Lung (tissue), 12 donors: ENCODE data around the gene KIFC3. TPM values are rescaled to one million over a fixed set of nuclear protein-coding genes. Genes with fewer than 3 reads are reported as not detected.

Experiments used
- ATAC-seq: fragments of 200-7000 bp; cut with Tn5 transposase; one replicate; pipeline ENCODE4 v1.9.1; 2020; ENCODE audit warnings: moderate number of reproducible peaks; ENCODE audit not compliant: insufficient read depth, low FRiP score
- DNase-seq, 3 donors: peaks; one replicate each; pipeline ENCODE4 v3.0.0-alpha.2; 2013 to 2017
- H3K27ac ChIP-seq, 2 donors: one replicate each; pipeline ENCODE4 v1.5.1; 2013; ENCODE audit warnings: mild to moderate bottlenecking in 2 of 2, moderate library complexity in 2 of 2, control low read depth in 1 of 2, inconsistent platforms in 1 of 2, low read depth in 1 of 2, low read length in 1 of 2
- H3K27me3 ChIP-seq, 3 donors: one replicate each; pipeline ENCODE4 v1.5.1; 2013; ENCODE audit warnings: low read length in 2 of 3; ENCODE audit not compliant: control insufficient read depth in 3 of 3, insufficient read depth in 3 of 3
- H3K36me3 ChIP-seq, 4 donors: one replicate each; pipeline ENCODE4 v1.5.1; 2013; ENCODE audit warnings: low read length in 4 of 4, mild to moderate bottlenecking in 1 of 4, moderate library complexity in 1 of 4; ENCODE audit not compliant: control insufficient read depth in 4 of 4, insufficient read depth in 4 of 4
- H3K4me1 ChIP-seq, 5 donors: one replicate each; pipeline ENCODE4 v1.5.1; 2013; ENCODE audit warnings: low read length in 5 of 5, mild to moderate bottlenecking in 2 of 5, moderate library complexity in 1 of 5; ENCODE audit not compliant: control insufficient read depth in 5 of 5, insufficient read depth in 5 of 5
- H3K4me3 ChIP-seq: one replicate; pipeline ENCODE4 v1.5.1; 2013; ENCODE audit warnings: mild to moderate bottlenecking, control low read depth, moderate library complexity
- H3K9ac ChIP-seq, 2 donors: one replicate each; pipeline ENCODE4 v1.5.1; 2013; ENCODE audit warnings: low read length in 2 of 2, control low read depth in 1 of 2; ENCODE audit not compliant: insufficient read depth in 1 of 2
- H3K9me3 ChIP-seq, 4 donors: one replicate each; pipeline ENCODE4 v1.5.1; 2013; ENCODE audit warnings: low read length in 3 of 4, mild to moderate bottlenecking in 1 of 4, moderate library complexity in 1 of 4; ENCODE audit not compliant: control insufficient read depth in 4 of 4, insufficient read depth in 3 of 4
- WGBS, 2 donors: extraction: QIAGEN DNeasy Blood & Tissue Kit; methylation state at CpG; one replicate each; pipeline ENCODE4 v1.1.7; 2013; 5-methylcytosine and 5-hydroxymethylcytosine counted together
- polyA plus RNA-seq, 2 donors: library from polyadenylated mRNA; stranded (reverse); fragments of 200-250 nt; gene quantifications; one replicate each; pipeline ENCODE4 v1.2.1, GENCODE V29; 2013
- total RNA-seq, 2 donors: library from RNA; depleted of rRNA in 1 of 2; stranded (reverse); fragments of >200 nt in 1 of 2; gene quantifications; one replicate each; pipeline ENCODE4 v1.2.1, GENCODE V29; 2014 to 2021
- TF ChIP-seq, protein P1 (sequence below): IDR thresholded peaks from 2 replicates; pipeline ENCODE4 v1.5.1; 2012; ENCODE audit warnings: mild to moderate bottlenecking; ENCODE audit errors: control extremely low read depth, extremely low read depth
- donor health status: control.
- donor health status: control.
- donor health status: Bipolar disorder and iron deficiency.
- donor health status: healthy.
- donor health status: DM: yes; HTN: yes; CAD: no.

Gene KIFC3
- total and polyA plus RNA-seq, 4 donors: 65.9 to 137 (median 89.5) TPM

DNA sequence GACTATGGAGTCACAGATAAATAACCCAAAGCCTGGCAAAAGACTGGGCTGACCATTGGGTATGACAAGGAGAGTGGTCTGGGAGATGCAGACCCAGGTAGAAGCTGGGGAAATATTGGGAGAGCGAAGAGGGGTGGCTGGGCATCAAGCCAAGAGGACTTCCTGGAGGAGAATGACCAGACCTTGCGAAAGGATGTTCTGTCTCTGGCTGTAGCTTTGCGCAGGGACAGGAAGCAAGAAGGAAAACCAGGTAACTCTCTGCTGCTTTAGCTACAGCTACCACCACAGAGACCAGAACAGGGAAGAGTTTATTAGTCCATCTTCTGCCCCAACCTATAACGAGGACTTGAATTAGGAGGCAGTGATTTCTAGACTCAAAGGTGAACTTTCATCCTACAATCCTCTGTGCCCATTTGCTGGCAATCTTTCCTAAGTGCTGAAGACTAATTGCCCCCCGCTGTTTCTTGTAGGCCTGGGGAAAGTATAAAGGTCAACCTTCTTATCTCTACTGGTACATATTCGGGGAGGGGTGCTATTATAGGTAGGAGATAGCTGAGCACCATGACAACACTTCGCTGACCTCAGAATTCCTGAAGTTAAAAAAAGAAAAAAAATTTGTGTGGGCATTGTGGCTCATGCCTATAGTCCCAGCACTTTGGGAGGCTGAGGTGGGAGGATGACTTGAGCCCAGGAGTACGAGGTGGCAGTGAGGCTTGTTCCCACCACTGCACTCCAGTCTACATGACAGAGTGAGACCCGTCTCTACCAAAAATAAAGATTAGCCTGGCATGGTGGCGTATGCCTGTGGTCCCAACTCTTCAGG is 19.1 kb upstream of the KIFC3 start:
- 63 to 69% methylated on average over 10 of the region's 10 CpGs for WGBS, 2 donors
- no peak overlapping the region for H3K9ac ChIP-seq
- no peak overlapping the region for H3K27ac ChIP-seq
- DNase-seq: no peak
- no peaks in the 10 kb centered on the region for H3K9me3 ChIP-seq
- peaks cover 0 to 11% (median 4%) of the 10 kb centered on the region in 5 donors for H3K4me1 ChIP-seq
- H3K27me3 ChIP-seq: no peaks in the 10 kb centered on the region
- no peaks in the 10 kb centered on the region for H3K36me3 ChIP-seq
- no peak for ATAC-seq
- H3K4me3 ChIP-seq: no peak overlapping the region
- TF ChIP-seq, protein P1, sequence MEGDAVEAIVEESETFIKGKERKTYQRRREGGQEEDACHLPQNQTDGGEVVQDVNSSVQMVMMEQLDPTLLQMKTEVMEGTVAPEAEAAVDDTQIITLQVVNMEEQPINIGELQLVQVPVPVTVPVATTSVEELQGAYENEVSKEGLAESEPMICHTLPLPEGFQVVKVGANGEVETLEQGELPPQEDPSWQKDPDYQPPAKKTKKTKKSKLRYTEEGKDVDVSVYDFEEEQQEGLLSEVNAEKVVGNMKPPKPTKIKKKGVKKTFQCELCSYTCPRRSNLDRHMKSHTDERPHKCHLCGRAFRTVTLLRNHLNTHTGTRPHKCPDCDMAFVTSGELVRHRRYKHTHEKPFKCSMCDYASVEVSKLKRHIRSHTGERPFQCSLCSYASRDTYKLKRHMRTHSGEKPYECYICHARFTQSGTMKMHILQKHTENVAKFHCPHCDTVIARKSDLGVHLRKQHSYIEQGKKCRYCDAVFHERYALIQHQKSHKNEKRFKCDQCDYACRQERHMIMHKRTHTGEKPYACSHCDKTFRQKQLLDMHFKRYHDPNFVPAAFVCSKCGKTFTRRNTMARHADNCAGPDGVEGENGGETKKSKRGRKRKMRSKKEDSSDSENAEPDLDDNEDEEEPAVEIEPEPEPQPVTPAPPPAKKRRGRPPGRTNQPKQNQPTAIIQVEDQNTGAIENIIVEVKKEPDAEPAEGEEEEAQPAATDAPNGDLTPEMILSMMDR: no peak

DNA sequence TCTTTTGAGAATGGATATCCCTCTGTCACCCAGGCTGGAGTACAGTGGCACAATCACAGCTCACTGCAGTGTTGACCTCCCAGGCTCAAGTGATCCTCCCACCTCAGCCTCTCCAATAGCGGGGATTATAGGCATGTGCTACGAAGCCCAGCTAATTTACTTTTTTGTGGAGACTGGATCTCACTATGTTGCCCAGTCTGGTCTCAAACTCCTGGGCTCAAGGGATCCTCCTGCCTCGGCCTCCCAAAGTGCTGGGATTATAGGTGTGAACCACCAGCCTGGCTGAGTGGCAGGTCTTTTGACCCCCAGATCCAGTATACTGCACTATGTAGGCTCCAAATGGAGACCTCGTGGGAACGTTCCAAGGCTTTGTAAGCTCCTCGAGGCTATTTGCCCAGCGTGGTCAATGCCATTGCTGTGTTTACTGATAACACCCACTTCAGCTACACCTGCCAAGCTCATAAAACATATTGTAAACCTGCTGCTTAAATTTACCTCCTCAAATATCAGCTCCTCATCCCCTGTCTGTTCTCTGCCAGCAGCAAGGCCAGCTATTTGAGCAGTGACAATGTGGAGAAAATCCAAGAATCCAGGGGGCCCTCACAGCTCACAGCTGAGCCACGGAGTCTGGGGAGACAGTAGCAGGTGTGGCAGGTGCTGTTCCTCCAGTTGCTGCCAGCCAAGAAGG is 16.2 kb upstream of the KIFC3 start:
- Histone ChIP-seq H3K4me1 (peaks cover 6 to 9% (median 7%) of the 10 kb centered on the region in 5 donors), H3K27me3 (no peaks in the 10 kb centered on the region), H3K27ac (no peak overlapping the region), H3K9me3 (no peaks in the 10 kb centered on the region), H3K36me3 (no peaks in the 10 kb centered on the region), H3K4me3 (no peak overlapping the region), H3K9ac (no peak overlapping the region)
- DNase-seq (no peak), ATAC-seq (no peak)
- 75 to 85% methylated on average over 8 of the region's 8 CpGs for WGBS, 2 donors
- TF ChIP-seq, protein P1: no peak

DNA sequence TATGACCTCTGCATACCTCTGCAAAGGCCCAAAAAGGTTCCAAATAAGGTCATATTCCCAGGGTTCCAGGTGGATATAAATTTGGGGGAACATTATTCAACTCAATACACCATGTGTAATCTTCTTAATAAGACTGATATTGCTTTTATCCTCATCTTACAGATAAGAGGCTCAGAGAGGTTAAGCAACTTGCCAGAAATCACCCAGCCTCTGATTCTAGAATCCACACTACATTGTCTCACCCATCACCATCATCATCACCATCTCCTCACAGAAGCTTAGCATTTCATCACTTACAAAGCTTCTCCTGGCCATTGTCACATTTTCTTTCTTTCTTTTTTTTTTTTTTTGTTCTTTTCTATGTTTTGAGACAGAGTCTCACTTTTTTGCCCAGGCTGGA is 15.4 kb upstream of the KIFC3 start:
- no peak overlapping the region for H3K27ac ChIP-seq
- TF ChIP-seq, protein P1: no peak
- H3K9me3 ChIP-seq: no peaks in the 10 kb centered on the region
- ATAC-seq (no peak), DNase-seq (no peak)
- H3K27me3 ChIP-seq: no peaks in the 10 kb centered on the region
- no peak overlapping the region for H3K4me3 ChIP-seq
- H3K9ac ChIP-seq: no peak overlapping the region
- H3K36me3 ChIP-seq: no peaks in the 10 kb centered on the region
- peaks cover 6 to 9% (median 7%) of the 10 kb centered on the region in 5 donors for H3K4me1 ChIP-seq
